ENCODE data around the gene NAGS.

Gene NAGS

DNA sequence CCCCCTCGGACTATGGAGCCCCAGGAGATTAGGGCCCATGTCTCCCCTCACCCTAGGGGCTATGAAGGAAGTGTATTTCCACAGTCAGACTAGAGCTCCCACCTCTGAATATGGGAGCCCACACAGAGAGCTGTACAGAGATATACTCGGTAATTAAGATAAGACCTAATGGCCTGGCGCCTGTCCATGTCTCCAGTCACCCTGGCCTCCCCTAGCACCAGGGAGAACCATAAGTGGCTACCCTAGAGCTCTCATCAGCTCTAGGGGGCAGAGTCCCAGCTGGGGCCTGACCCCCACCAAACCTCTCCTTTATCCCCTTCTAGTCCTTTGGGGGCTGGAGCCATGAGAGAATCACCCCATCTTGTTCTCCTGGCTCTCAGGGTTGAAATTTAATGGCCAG lies 8.0 kb downstream of the NAGS start:
- Histone ChIP-seq H3K79me2 (ENCODE audit: low read length) (peaks cover 16% of the 10 kb centered on the region), H3K9ac (ENCODE audit: low read length) (no peak overlapping the region), H4K20me1 (ENCODE audit: insufficient read depth, low read length) (no peaks in the 10 kb centered on the region), H3K4me1 (ENCODE audit: low read length) (peaks cover 20% of the 10 kb centered on the region; the same call in 1 of the 2 replicates), H2AFZ (ENCODE audit: low read length) (no peak overlapping the region), H3F3A (ENCODE audit: insufficient read depth, low read length) (no peaks in the 10 kb centered on the region), H3K27me3 (replicated peaks; ENCODE audit: insufficient read depth, low read length) (no peaks in the 10 kb centered on the region), H3K27ac (ENCODE audit: low read length) (no peak overlapping the region), H3K4me3 (ENCODE audit: low read length) (no peak overlapping the region), H3K9me2 (replicated peaks; ENCODE audit: insufficient read depth, low read length) (no peaks in the 10 kb centered on the region), H3K4me2 (ENCODE audit: low read depth, low read length) (no peak overlapping the region), H3K36me3 (replicated peaks; ENCODE audit: insufficient read depth, low read length) (no peaks in the 10 kb centered on the region), H3K9me3 (replicated peaks; ENCODE audit: insufficient read depth, low read length) (no peaks in the 10 kb centered on the region)
- no peak for DNase-seq
- TF ChIP-seq, protein P1, sequence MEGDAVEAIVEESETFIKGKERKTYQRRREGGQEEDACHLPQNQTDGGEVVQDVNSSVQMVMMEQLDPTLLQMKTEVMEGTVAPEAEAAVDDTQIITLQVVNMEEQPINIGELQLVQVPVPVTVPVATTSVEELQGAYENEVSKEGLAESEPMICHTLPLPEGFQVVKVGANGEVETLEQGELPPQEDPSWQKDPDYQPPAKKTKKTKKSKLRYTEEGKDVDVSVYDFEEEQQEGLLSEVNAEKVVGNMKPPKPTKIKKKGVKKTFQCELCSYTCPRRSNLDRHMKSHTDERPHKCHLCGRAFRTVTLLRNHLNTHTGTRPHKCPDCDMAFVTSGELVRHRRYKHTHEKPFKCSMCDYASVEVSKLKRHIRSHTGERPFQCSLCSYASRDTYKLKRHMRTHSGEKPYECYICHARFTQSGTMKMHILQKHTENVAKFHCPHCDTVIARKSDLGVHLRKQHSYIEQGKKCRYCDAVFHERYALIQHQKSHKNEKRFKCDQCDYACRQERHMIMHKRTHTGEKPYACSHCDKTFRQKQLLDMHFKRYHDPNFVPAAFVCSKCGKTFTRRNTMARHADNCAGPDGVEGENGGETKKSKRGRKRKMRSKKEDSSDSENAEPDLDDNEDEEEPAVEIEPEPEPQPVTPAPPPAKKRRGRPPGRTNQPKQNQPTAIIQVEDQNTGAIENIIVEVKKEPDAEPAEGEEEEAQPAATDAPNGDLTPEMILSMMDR (IDR thresholded peaks at IDR 0.05; ENCODE audit: low read length) = no peak
- TF ChIP-seq EZH2phosphoT487 (IDR thresholded peaks at IDR 0.05; ENCODE audit: low read length) (no peak), EZH2 (optimal IDR thresholded peaks at IDR 0.05; ENCODE audit: low read depth, low read length) (no peak)

DNA sequence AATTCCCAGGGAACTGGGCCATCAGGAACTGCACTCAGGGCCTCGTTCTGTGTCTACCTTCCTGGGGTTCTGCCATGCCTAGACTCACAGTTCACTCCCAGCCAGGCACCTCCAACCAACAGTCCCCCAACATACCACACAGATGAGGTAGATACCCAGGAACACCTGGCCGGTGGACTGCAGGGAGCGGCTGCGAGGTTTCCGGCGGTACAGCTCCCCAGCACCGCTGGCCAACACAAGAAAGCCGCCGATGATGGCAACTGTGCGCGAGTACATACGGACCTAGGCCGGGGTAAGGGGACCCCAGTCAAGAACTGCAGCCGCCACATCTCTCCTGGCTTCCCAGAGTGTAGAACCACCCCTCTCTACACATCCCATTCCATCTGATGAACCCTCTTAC lies 8.5 kb downstream of the NAGS start:
- H3K4me2 ChIP-seq (ENCODE audit: low read depth, low read length) = no peak overlapping the region
- no peak for DNase-seq
- peaks cover 18% of the 10 kb centered on the region; the same call in 1 of the 2 replicates for H3K4me1 ChIP-seq (ENCODE audit: low read length)

DNA sequence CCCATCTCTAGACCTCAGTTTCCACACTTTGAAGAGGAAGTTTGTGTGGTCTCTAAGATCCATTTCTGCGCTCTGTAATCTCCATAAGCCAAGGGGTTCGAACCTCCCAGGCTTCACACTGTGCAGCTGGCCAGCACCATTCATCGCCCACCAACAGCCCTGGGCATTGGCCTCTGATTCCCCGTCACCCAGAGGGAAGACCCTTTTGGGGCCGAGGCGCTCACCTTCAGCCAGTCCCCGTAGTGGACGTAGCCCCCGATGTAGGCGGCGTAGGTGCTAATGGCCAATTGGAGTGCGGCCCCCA lies 9.7 kb downstream of the NAGS start:
- Histone ChIP-seq H3K4me1 (ENCODE audit: low read length) (peaks cover 12% of the 10 kb centered on the region; the same call in 1 of the 2 replicates), H2AFZ (ENCODE audit: low read length) (peak overlapping the region; percentile 96), H3K79me2 (ENCODE audit: low read length) (peaks cover 16% of the 10 kb centered on the region), H3K4me2 (ENCODE audit: low read depth, low read length) (peak overlapping the region; percentile 87), H3K9ac (ENCODE audit: low read length) (peak overlapping the region; percentile 80; the same call in 1 of the 2 replicates), H3K36me3 (replicated peaks; ENCODE audit: insufficient read depth, low read length) (no peaks in the 10 kb centered on the region), H3F3A (ENCODE audit: insufficient read depth, low read length) (no peaks in the 10 kb centered on the region), H3K27ac (ENCODE audit: low read length) (no peak overlapping the region), H4K20me1 (ENCODE audit: insufficient read depth, low read length) (no peaks in the 10 kb centered on the region), H3K4me3 (ENCODE audit: low read length) (peak overlapping the region; percentile 99), H3K9me2 (replicated peaks; ENCODE audit: insufficient read depth, low read length) (no peaks in the 10 kb centered on the region), H3K27me3 (replicated peaks; ENCODE audit: insufficient read depth, low read length) (no peaks in the 10 kb centered on the region), H3K9me3 (replicated peaks; ENCODE audit: insufficient read depth, low read length) (no peaks in the 10 kb centered on the region)
- DNase-seq = no peak
- TF ChIP-seq EZH2 (optimal IDR thresholded peaks at IDR 0.05; ENCODE audit: low read depth, low read length) = no peak
- TF ChIP-seq, protein P1 (IDR thresholded peaks at IDR 0.05; ENCODE audit: low read length) = no peak
- no peak for TF ChIP-seq EZH2phosphoT487 (IDR thresholded peaks at IDR 0.05; ENCODE audit: low read length)

More for the DNA sequence above, 8.5 kb downstream of the NAGS start:
- H3K9me3 ChIP-seq (replicated peaks; ENCODE audit: insufficient read depth, low read length) = no peaks in the 10 kb centered on the region
- no peaks in the 10 kb centered on the region for H3K27me3 ChIP-seq (replicated peaks; ENCODE audit: insufficient read depth, low read length)
- no peaks in the 10 kb centered on the region for H4K20me1 ChIP-seq (ENCODE audit: insufficient read depth, low read length)
- TF ChIP-seq, protein P1 (IDR thresholded peaks at IDR 0.05; ENCODE audit: low read length) = no peak
- no peak for TF ChIP-seq EZH2phosphoT487 (IDR thresholded peaks at IDR 0.05; ENCODE audit: low read length)
- TF ChIP-seq EZH2 (optimal IDR thresholded peaks at IDR 0.05; ENCODE audit: low read depth, low read length) = no peak
- H3K36me3 ChIP-seq (replicated peaks; ENCODE audit: insufficient read depth, low read length) = no peaks in the 10 kb centered on the region
- no peak overlapping the region for H3K27ac ChIP-seq (ENCODE audit: low read length)
- H2AFZ ChIP-seq (ENCODE audit: low read length) = no peak overlapping the region
- no peak overlapping the region for H3K4me3 ChIP-seq (ENCODE audit: low read length)
- H3K9me2 ChIP-seq (replicated peaks; ENCODE audit: insufficient read depth, low read length) = no peaks in the 10 kb centered on the region
- H3K79me2 ChIP-seq (ENCODE audit: low read length) = peaks cover 16% of the 10 kb centered on the region
- no peaks in the 10 kb centered on the region for H3F3A ChIP-seq (ENCODE audit: insufficient read depth, low read length)
- H3K9ac ChIP-seq (ENCODE audit: low read length) = no peak overlapping the region

Data from MM.1S (cell line).